Sigmoid colon (tissue), 7 donors: ENCODE results near the gene ARTN. TPM values are rescaled to one million over a fixed set of nuclear protein-coding genes. Genes with fewer than 3 reads are reported as not detected.

ENCODE experiments used
- DNase-seq: peaks from one replicate; pipeline ENCODE4 v3.0.0-alpha.2; 2019
- H3K27ac ChIP-seq, 4 donors: fragments of 200-600 bp; sonication (generic); one replicate each; pipeline ENCODE4 v1.5.1; 2016 to 2019; ENCODE audit warnings: mild to moderate bottlenecking in 1 of 4
- H3K27me3 ChIP-seq, 3 donors: fragments of 200-600 bp; sonication (generic); one replicate each; pipeline ENCODE4 v1.5.1; 2019; ENCODE audit warnings: mild to moderate bottlenecking in 1 of 3
- H3K36me3 ChIP-seq, 4 donors: fragments of 200-600 bp; sonication (generic); one replicate each; pipeline ENCODE4 v1.5.1; 2016 to 2019
- H3K4me1 ChIP-seq, 4 donors: fragments of 200-600 bp; sonication (generic); one replicate each; pipeline ENCODE4 v1.5.1; 2017 to 2019
- H3K4me3 ChIP-seq, 4 donors: fragments of 200-600 bp; sonication (generic); one replicate each; pipeline ENCODE4 v1.5.1; 2017 to 2019; ENCODE audit warnings: mild to moderate bottlenecking in 2 of 4, moderate library complexity in 1 of 4
- H3K9me3 ChIP-seq, 4 donors: fragments of 200-600 bp in 3 of 4; sonication (generic) in 3 of 4; one replicate each; pipeline versions ENCODE4 v1.5.1 to v1.6.1; 2013 to 2019
- CTCF ChIP-seq, 4 experiments: fragments of 450-650 bp in 3 of 4; fragments of 200-600 bp in 1 of 4; IDR thresholded peaks; one replicate each; pipeline ENCODE4 v1.5.1; 2016 to 2019; ENCODE audit warnings: antibody characterized with exemption in 4 of 4, mild to moderate bottlenecking in 3 of 4, moderate library complexity in 2 of 4
- EP300 ChIP-seq, 4 donors: sonication (generic); formaldehyde crosslinking; IDR thresholded peaks; one replicate each; pipeline ENCODE4 v1.6.1; 2017; ENCODE audit warnings: antibody characterized with exemption in 4 of 4
- POLR2A ChIP-seq, 2 donors: fragments of 450-650 bp; IDR thresholded peaks; one replicate each; pipeline ENCODE4 v1.6.1; 2016; ENCODE audit warnings: antibody characterized with exemption in 2 of 2, mild to moderate bottlenecking in 2 of 2, moderate library complexity in 2 of 2
- POLR2AphosphoS5 ChIP-seq, 4 donors: sonication (generic); formaldehyde crosslinking; IDR thresholded peaks; one replicate each; pipeline ENCODE4 v1.6.1; 2017; ENCODE audit warnings: antibody characterized with exemption in 4 of 4
- WGBS, 2 donors: extraction: QIAGEN DNeasy Blood & Tissue Kit; methylation state at CpG; one replicate each; pipeline ENCODE4 v1.1.7; 2013; 5-methylcytosine and 5-hydroxymethylcytosine counted together
- intact Hi-C: fragments of 100-400 bp; cut with DNase I; formaldehyde crosslinking; loops from one replicate; pipeline ENCODE4 v1.15.1; 2023
- polyA plus RNA-seq, 3 donors: library from polyadenylated mRNA; stranded (reverse); fragments of 200-250 nt; gene quantifications; one replicate each; pipeline ENCODE4 v1.2.3, GENCODE V29; 2013
- total RNA-seq, 4 donors: library from RNA; depleted of rRNA; stranded (reverse); fragments of >200 nt; gene quantifications; one replicate each; pipeline ENCODE4 v1.1.0, GENCODE V29; 2016
- donor health status: healthy with polysubstance abuse.
- donor health status: Bipolar disorder and iron deficiency.
- donor health status: healthy.

ARTN gene
- total and polyA plus RNA-seq, 7 donors, result 0.99 to 8.1 (median 2.4) TPM; not detected in 2

GRCh38 chr1:43982241-43982640, 48.6 kb downstream of the ARTN start:
- no peak for DNase-seq
- H3K4me1 ChIP-seq, result peaks cover 0 to 37% (median 29%) of the 10 kb centered on the region in 4 donors
- 95% methylated on average over 8 of the region's 8 CpGs for WGBS, 2 donors
- H3K27me3 ChIP-seq, result no peaks in the 10 kb centered on the region
- intact Hi-C loops, result no loop called here
- no peak overlapping the region for H3K4me3 ChIP-seq
- peaks cover 0 to 25% (median 5%) of the 10 kb centered on the region in 4 donors for H3K36me3 ChIP-seq
- no peaks in the 10 kb centered on the region for H3K9me3 ChIP-seq
- no peak overlapping the region for H3K27ac ChIP-seq
- TF ChIP-seq EP300 (IDR thresholded peaks at IDR 0.05) (no peak), CTCF (IDR thresholded peaks at IDR 0.05) (no peak), POLR2A (IDR thresholded peaks at IDR 0.05) (no peak), POLR2AphosphoS5 (IDR thresholded peaks at IDR 0.05) (no peak)

- DNase-seq, result no peak
- Histone ChIP-seq H3K4me1 (peaks cover 0 to 33% (median 25%) of the 10 kb centered on the region in 4 donors), H3K4me3 (no peak overlapping the region), H3K27me3 (no peaks in the 10 kb centered on the region), H3K36me3 (peaks cover 0 to 20% (median 4%) of the 10 kb centered on the region in 4 donors), H3K9me3 (no peaks in the 10 kb centered on the region), H3K27ac (no peak overlapping the region)
- WGBS, 2 donors, result 90 to 93% methylated on average over 15 of the region's 15 CpGs
- intact Hi-C loops, result no loop called here
- no peak for TF ChIP-seq POLR2A (IDR thresholded peaks at IDR 0.05)
- no peak for TF ChIP-seq CTCF (IDR thresholded peaks at IDR 0.05)
- TF ChIP-seq EP300 (IDR thresholded peaks at IDR 0.05), result no peak
- TF ChIP-seq POLR2AphosphoS5 (IDR thresholded peaks at IDR 0.05), result no peak
Observed at GRCh38 chr1:43982808-43983207, 49.2 kb downstream of the ARTN start.

GRCh38 chr1:43983253-43983899, 49.8 kb downstream of the ARTN start:
- peaks cover 0 to 14% (median 3%) of the 10 kb centered on the region in 4 donors for H3K36me3 ChIP-seq

GRCh38 chr1:43984855-43985254, 51.3 kb downstream of the ARTN start:
- Histone ChIP-seq H3K36me3 (peaks cover 0 to 14% (median 3%) of the 10 kb centered on the region in 4 donors), H3K4me3 (no peak overlapping the region), H3K9me3 (no peaks in the 10 kb centered on the region), H3K4me1 (peaks cover 0 to 17% (median 13%) of the 10 kb centered on the region in 4 donors), H3K27me3 (no peaks in the 10 kb centered on the region), H3K27ac (no peak overlapping the region)
- intact Hi-C loops, result no loop called here
- no peak for DNase-seq
- 94 to 98% methylated on average over 16 of the region's 16 CpGs for WGBS, 2 donors
- TF ChIP-seq CTCF (IDR thresholded peaks at IDR 0.05), result no peak

More at GRCh38 chr1:43983253-43983899, 49.8 kb downstream of the ARTN start:
- H3K4me1 ChIP-seq, result peaks cover 0 to 28% (median 21%) of the 10 kb centered on the region in 4 donors
- WGBS, 2 donors, result 87 to 89% methylated on average over 12 of the region's 12 CpGs
- TF ChIP-seq POLR2AphosphoS5 (IDR thresholded peaks at IDR 0.05), result no peak
- TF ChIP-seq POLR2A (IDR thresholded peaks at IDR 0.05), result no peak
- TF ChIP-seq CTCF (IDR thresholded peaks at IDR 0.05), result no peak
- no peak for TF ChIP-seq EP300 (IDR thresholded peaks at IDR 0.05)
- H3K27me3 ChIP-seq, result no peaks in the 10 kb centered on the region
- H3K9me3 ChIP-seq, result no peaks in the 10 kb centered on the region
- no peak overlapping the region for H3K4me3 ChIP-seq
- DNase-seq, result no peak
- H3K27ac ChIP-seq, result no peak overlapping the region
- intact Hi-C loops, result no loop called here
